GM18867 (cell line): ENCODE measurements around the gene PSMB9.
A peak's percentile ranks its signal among the peaks of the same experiment; 100 is the strongest.

Source experiments
- ATAC-seq: cut with Tn5 transposase; IDR thresholded peaks from one replicate; pipeline ENCODE4 v1.9.1; 2021; ENCODE audit warnings: mild to moderate bottlenecking, moderate library complexity; ENCODE audit not compliant: unreplicated experiment

Gene PSMB9

DNA sequence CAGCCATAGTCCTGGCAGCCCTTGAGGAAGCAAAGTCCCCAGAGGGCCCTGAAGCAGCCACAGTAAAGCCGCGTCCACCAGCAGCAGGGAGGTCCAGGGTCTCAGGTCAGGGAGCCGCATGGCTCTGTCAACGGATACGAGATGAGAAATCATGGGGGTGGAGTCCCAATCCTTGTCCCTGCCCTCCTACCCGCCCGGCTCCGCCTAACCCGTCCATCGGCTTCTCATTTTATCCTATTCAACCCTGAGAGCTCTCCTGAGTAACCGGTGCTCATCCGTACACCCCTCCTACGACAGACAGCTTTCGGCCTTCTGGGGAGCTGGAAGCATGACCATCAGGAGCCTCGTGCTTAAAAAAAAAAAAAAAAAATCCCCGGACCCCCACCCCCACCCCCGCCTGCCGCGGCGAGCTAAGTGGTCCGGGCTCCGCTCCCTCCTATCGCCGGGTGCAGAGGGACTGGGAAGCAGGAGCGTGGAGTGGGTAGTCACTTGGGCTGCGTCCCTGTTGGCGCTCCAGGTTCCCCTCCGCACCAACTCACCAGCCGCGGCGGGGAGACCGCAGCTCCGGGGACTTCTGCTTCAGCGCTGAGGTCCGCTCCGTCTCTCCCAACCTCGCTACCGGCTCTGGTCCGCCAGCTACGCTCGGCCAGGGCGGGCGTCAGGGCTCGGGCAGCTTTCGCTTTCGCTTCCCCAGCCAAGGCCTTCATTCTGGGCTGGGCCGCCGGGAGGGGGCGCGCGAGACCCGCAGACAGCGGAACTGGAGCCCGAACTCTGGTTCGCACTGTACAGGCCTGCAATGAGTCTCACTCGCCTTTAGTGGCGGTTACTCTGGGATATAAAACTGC lies 15.7 kb upstream of the PSMB9 start, which contains the start of gene TAP2:
Gene TAP2, minus strand, starts transcription at position 626 of the 845 bp plus-strand sequence. Its CDS starts 506 bp downstream, at position 120.
- ATAC-seq = peak; percentile 74

DNA sequence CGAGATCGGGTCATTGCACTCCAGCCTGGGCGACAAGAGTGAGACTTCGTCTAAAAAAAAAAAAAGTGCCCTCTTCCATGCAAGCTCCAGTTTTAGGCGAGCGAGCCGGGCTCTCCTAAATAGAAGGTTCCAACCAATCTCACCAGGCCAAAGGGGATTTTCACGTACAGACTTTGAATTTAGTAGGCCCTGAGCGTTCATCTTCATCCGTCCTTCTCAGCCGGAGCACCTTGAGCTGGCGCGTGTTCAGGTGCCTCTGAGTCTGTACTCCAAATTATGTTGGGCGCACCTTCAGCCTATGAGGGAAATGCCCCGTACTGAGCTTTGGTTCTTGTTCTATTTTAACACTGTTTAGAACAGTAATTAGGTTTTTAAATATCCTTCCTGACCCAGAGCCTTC lies 14.6 kb upstream of the PSMB9 start:
- ATAC-seq = no peak

DNA sequence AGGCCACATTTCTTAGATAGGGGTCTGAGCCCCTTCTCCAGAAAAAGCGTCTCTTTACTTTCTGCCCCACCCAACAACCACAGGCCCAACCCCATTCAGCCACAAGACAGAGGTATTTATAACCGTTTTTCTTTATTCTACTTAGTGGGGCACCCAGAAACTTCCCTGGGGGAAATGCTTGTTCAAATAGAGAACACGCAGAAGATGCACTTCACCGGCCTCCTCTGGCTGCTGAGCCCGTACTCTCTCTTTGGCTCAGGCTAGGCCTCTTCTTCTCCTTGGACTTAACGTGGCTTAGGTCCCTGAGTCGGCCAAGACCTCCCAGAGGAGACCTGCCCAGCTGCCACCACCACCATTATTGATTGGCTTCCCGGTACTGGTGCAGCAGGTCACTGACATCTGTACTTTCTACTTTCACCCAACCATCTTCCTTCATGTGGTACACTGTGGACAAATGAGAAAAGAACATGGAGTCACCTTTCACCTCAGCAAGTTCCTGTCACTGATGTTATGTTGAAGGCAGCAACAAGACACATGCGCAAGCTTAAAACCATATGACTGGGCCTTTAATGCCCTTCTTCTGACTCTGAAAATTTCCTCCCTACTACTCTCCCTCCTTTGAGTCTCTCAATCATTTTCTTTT lies 13.3 kb upstream of the PSMB9 start:
- ATAC-seq = no peak

DNA sequence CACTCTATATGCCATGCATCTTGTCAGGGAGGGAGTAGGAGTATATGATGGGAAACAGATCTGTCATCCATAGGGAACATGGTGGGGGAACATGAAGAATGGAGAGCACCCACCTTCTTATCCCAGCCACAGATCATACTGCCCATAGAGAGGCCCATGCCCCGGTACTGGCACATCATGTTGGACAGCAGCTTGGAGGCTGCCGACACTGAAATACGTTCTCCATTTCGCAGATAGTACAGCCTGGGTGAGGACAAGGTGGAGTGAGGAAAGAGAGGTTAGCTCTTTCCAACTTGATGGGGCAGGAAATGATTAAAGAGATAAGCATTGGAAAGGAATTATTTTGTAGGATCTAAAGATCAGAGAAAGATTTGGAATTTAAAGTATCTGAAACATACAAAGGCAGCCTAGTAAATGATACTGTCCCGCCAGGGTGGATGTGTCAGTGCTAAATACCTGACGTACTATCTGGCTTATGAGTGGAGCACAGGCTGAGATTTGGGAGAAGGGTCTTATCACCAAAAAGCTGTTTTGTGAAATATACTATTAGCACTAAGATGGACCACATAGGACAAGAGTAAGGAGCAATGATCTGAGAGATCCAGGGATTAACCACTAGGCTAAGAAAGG lies 11.9 kb upstream of the PSMB9 start:
- ATAC-seq = no peak

DNA sequence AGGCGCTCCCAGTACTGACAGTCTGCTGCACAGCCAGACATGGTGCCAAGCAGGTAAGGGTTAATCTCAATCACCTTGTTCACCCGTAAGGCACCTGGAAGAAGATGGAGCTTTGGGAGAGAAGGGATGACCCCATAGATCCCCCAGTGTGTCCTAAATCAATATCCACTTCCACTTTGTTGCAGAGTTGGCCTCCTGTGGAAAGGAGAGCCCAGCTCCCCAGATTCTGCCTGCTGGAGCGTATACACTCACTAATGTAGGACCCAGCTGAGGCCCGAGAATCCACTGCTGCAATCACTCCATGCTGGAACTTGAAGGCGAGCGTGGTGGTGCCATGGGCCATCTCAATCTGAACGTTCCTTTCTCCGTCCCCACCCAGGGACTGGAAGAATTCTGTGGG lies 11.3 kb upstream of the PSMB9 start:
- no peak for ATAC-seq

DNA sequence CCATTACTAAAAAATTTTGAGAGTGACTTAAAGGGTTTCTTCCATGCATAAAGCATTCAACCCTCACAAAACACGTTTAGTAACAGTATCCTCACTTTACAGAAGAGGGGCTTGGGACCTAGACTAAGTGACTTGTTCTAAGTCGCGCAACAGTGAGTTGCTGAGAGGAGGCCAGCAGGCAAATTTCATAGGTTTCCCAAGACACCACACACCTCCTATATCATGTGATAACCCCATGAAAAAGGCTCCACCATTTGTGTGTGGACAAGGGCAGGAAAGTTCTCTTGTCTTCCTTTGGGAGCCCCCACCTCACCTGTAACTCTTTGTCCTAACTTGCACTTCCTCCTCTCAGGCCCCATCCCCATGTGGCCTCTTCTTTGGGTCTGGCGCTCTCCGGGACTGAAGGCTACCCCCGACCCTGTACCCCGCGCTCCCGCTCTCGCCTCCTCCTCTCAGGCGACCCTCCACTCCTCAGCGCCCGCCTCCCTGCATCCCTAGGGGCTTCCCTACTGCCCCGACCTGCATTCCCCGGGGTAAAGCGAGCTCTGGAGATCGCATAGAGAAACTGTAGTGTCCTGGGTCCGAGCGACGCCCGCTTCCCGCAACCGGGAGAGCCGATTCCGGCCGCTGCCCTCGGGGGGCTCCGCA lies 10.5 kb upstream of the PSMB9 start:
- ATAC-seq = no peak

DNA sequence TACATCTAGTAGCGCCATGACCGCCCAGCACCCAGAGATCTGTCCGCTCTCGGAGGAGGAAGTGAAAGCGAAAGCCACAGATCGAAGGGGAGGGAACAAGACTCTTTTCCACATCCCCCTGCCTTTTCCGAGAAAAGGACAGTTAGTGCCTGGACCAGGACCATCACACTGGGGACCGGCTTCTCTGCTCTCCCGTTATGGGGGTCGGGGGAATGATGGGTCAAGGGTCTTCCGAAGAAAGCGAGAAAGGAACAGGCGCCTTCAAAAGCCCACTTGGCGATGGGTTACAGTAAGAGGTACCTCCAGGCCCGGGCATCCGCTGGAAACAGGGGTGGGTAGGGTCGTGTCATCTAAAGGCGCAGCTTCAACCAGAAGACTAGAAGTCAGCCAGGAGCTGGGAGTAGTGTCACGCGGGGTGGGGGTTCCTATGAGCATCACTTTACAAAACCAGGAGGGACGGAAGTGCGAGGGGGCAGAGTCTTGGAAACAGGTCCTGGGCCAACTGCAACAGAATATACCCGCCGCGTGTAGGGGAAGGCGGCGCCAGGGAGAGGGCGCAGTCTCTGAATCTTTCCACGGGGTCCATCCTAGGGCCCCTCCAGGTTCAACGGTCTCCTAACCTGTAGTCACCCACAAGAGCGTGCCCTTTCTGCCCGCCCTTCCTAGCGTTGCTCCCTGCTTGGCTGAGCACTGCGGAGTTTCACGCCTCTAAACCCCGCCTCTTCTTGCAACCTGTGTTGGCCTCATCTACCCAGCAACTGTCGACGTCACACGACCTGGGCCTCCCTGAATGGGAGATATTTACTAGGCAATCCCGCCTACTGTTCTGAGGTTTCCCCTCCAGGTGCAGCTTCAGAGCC lies 9.8 kb upstream of the PSMB9 start, which contains the start of gene PSMB8:
Gene PSMB8, minus strand, starts transcription at position 69 of the 860 bp plus-strand sequence. Its CDS starts 51 bp downstream, at position 18.
- ATAC-seq = peak; percentile 72

DNA sequence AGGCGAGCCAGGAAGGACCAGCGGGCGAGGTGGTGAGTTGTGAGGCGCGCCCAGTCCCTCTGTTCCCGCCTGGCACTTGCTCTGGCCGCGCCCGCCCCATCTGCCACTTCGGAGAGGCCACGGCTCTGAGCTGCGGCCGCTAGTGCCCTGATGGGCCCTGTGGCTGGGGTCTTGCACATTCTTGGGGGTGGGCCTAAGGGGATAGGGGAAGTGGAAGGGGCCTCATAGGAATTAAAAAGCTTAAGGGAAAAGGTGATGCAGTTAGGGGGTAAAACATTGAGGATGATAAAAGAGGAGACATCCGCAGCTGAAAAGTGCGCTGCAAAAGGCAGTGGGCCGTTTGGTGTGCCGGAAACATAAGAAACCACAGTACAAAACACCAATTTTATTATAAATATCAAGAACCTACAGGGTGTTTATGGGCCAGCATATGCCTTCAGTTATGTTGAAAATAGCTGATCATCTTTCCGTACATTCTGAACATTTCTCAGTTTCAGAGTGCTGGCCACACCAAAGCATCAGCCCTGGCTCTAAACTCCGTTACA lies 9.1 kb upstream of the PSMB9 start:
- no peak for ATAC-seq

DNA sequence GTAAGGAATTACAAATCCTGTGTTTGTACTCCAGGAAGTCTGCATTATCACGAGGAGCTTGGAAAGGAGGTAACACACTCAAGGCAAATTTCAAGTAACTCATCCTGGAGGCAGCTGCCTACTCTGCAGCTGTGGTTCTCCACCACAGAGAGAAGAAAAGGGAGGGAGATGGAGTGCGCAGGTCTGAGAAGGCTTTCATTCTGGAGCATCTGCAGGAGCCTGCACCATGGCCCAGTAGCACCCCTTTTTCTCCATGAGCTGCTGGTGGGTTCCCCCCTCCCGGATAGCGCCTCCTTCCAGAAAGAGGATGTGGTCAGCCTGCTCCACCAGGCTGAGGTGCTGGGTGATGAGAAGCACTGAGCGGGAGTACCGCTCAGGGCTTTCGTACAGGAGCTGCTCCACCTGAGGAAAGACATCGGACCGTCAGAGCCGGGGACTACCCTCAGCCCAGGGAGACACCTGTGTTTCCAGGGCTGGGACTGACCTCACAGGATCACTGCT lies 8.6 kb upstream of the PSMB9 start:
- no peak for ATAC-seq

DNA sequence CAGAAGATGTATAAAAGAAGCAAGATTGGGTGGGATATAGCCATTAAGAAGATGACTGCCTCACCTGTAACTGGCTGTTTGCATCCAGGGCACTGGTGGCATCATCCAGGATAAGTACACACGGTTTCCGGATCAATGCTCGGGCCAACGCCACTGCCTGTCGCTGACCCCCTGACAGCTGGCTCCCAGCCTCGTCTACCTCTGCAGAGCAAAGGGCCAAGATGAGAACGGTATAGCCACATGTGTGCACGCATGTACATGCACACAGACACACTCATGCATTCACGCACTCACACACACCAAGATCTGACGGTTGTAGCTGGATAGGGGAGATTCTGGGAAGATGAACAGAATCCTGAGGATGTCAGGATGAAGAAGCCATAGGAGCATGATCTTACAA lies 7.0 kb upstream of the PSMB9 start:
- ATAC-seq = no peak

DNA sequence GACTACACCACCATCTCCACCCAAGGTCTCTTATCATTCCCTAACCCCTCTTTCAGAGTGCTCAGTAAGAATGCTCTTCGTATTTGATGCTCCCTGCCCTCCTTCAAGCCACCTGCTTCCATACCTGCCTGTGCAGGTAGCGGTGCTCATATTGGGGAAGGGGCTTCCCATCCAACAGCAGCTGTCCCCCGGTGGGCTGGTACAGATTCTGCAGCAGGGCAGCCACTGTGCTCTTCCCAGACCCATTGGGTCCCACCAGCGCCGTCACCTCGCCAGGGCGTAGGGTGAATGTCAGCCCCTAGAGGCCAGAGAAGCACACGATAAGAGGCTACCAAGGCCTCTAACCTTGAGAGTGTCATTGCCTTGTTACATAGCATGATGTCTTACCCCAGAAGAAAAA lies 6.2 kb upstream of the PSMB9 start:
- ATAC-seq = no peak

DNA sequence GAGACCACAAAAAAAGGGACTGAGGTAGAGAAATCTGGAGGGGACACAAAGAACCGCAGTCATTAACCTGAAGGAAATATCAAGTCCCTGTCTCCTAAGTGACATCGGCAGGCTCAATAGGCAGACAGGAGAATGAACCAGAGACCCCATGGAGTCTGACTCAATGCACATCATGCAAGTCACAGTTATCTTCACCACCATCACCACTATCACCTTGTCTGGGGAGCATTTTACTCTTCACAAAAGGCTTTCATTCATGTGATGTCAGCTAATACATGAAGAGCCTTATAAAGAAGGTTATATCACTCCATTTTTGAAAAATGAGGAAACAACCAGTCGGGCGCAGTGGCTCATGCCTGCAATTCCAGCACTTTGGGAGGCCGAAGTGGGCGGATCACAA lies 4.9 kb upstream of the PSMB9 start:
- ATAC-seq = no peak

DNA sequence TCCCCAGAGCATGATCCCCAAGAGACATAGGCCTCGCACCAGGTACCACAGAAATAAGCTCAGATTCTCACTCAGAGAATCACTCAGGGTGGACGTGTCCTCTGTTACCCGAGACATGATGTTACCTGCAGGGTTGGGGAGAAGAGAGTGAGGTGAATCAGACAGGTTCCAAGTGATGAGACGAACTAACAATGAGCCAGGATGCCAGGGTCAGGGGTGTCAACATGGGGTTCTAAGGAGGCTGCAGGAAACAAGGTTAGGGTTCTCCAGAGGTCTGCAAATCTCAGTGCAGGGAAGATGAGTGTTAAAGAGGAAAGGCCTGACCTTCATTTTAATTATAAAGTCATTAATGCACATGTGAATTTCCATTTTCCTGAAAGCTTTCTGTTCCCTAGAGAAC lies 3.0 kb upstream of the PSMB9 start:
- no peak for ATAC-seq

DNA sequence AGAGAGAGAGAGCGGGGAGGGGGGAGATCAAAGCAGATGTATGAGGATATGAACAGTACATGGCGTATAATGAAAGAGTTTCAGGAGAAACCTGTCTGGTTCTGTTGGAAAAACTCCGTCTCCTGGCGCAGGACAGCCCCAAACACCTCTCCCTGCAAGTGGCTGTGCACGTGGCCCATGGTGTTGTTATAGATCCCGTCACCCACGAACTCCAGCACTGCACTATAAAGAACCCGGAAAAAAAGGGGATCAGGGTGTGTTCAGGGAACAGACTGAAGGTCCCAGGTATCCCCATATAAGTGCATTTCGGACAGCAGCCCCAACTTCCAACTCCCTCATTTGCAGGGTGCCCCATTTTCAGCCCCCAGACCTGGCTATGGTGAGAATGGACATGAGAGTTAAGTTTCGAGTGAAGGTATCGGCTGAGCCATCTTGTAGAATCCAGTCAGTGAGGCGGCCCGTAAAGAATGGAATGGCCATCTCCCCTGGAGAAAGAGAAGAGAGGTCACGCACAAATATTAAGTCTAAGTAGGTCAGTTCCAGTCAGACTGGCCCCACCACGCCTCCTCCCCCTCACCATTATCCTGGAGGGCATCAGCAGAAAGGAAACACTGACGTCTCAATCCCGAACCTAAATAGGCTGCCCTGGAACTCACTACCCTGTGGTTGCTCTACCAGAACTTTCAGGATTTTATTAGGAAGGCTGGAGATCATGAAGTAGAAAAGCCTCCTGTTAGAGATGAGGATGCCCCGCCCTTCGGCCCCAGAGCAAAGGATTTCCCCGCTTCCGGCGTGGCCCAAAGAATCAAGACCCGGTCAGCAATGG lies 1.8 kb upstream of the PSMB9 start:
- ATAC-seq = no peak

DNA sequence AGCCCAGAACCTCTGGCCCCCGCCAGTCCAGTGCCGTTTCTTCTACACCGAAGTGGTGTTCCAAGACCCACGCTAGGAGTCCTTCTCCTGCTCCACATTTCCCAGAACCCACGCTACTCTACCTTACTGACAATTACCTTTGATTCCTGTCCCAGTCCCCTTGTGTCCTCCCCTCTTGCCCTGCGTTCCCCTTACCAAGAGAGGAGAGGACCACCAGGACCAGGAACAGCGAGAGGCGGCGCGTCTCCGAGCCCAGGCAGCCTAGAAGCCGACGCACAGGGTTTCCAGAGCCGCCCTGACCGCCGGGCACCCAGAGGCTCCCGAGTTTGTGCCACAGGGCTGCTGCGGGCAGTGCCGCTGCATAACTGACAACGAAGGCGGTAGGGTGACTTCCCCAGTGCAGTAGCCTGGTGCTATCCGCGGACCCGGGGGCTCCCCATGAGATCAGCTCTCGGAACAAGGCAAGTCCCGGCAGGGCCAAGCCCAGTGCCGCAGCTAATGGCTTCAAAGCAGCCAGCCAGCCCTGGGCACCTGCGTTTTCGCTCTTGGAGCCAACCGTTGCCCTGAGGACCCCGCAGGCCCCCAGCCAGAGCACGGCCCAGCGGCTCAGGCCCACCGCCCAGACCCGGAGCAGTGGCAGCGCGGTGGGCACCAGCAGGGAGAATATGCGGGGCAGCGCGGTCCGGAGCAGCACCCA lies 1.0 kb upstream of the PSMB9 start:
- ATAC-seq = peak; percentile 14

DNA sequence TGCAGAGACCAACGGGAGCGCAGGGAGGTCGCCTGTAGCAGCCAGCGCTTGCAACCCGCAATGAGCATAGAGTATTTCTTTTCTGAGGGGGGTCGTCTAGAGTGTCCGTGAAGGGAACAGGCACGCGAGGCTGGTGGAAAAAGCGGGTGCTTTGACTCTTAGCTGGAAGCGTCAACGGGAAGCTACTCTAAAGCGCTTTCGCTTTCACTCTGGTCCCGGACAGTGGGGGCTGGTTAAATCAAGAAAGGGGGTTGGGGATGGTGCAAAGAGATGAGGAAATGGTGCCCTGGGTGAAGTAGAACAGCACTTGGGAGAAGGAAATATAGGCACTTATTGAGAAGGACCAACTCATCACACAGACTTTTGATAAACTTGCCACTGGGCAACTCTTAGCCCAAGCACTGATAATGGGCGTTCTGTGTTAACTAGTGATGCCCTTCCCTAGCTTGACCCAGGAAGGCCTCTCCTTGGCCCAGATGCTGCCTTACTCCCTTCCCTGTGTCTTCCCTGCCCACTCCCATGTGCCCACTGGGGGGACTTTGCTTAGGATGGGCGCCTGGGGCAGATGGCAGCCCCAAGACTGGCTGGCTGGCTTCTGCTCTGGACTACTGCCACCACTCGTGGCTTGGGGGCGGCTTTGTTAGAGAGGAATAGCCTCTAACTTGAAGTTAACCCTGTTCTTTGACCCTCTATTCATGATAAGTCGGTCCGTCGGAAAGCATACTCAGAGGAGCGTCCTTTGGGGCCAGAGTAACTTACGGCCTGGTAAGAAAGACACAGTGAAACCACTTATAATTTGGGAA lies 585 bp downstream of the PSMB9 start:
- peak; percentile 17 for ATAC-seq

DNA sequence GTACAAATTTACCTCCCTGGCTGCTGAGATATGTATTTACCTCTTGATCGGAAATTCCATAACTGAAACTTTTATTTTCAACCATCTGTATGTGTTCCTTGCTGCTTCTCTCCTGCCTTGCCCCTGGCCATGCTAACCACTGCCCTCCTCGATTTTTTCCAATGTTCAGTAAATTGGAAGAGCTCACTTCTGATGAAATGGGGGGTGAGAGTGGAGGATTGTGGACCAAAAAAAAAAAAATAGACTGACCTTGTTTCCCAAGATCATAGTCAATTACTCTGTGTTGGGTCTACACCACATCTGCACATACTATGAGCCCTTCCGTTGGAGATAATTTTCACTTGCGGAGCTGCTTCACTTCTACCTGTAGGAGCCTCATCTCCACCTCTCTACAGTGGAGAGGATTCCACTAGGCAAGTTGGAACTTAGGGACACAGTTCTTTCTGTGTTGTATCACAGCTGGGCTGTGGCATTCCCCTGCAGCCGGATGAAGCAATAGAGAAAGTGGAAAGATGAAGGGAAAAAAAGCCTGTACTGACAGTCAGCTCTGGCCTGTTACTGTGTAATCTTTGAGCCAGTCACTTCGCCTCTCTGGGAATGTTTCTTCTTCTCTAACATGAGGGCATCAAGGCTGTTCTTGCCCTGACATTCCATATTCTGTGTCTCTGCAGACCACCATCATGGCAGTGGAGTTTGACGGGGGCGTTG lies 1.6 kb downstream of the PSMB9 start:
- ATAC-seq = no peak
